Measurements from ENCODE around the gene SMIM32.

The SMIM32 gene

GRCh38 chr5:136207631-136208030 is 14.7 kb upstream of the SMIM32 start:
- DNase-seq (ENCODE audit: low read depth in 2 of 2), result no peak

- no peak for DNase-seq (ENCODE audit: low read depth in 2 of 2)
Observed at GRCh38 chr5:136206361-136206760, 13.4 kb upstream of the SMIM32 start.

GRCh38 chr5:136205941-136206340 is 13.0 kb upstream of the SMIM32 start:
- no peak for DNase-seq (ENCODE audit: low read depth in 2 of 2)

GRCh38 chr5:136205061-136205702 is 12.2 kb upstream of the SMIM32 start:
- DNase-seq (ENCODE audit: low read depth in 2 of 2), result no peak

GRCh38 chr5:136203303-136203922 is 10.5 kb upstream of the SMIM32 start:
- DNase-seq (ENCODE audit: low read depth in 2 of 2), result no peak

- no peak for DNase-seq (ENCODE audit: low read depth in 2 of 2)
Observed at GRCh38 chr5:136202469-136203205, 9.7 kb upstream of the SMIM32 start.

- no peak for DNase-seq (ENCODE audit: low read depth in 2 of 2)
Observed at GRCh38 chr5:136201870-136202269, 8.9 kb upstream of the SMIM32 start.

GRCh38 chr5:136200761-136201160 is 7.8 kb upstream of the SMIM32 start:
- no peak for DNase-seq (ENCODE audit: low read depth in 2 of 2)

- no peak for DNase-seq (ENCODE audit: low read depth in 2 of 2)
Observed at GRCh38 chr5:136200130-136200529, 7.2 kb upstream of the SMIM32 start.

GRCh38 chr5:136199408-136199807 is 6.4 kb upstream of the SMIM32 start:
- DNase-seq (ENCODE audit: low read depth in 2 of 2), result no peak

- DNase-seq (ENCODE audit: low read depth in 2 of 2), result no peak
Observed at GRCh38 chr5:136198453-136198852, 5.5 kb upstream of the SMIM32 start.

GRCh38 chr5:136197462-136198142 is 4.6 kb upstream of the SMIM32 start:
- no peak for DNase-seq (ENCODE audit: low read depth in 2 of 2)

GRCh38 chr5:136195971-136196820 is 3.2 kb upstream of the SMIM32 start:
- DNase-seq (ENCODE audit: low read depth in 2 of 2), result no peak

- no peak for DNase-seq (ENCODE audit: low read depth in 2 of 2)
Observed at GRCh38 chr5:136194576-136194975, 1.6 kb upstream of the SMIM32 start.

- DNase-seq (ENCODE audit: low read depth in 2 of 2), result no peak
Observed at GRCh38 chr5:136193322-136193935, 467 bp upstream of the SMIM32 start.

- DNase-seq (ENCODE audit: low read depth in 2 of 2), result no peak
Observed at GRCh38 chr5:136192015-136192525, 892 bp downstream of the SMIM32 start.

GRCh38 chr5:136191304-136192014 is 1.5 kb downstream of the SMIM32 start:
- DNase-seq (ENCODE audit: low read depth in 2 of 2), result no peak

- DNase-seq (ENCODE audit: low read depth in 2 of 2), result no peak
Observed at GRCh38 chr5:136190904-136191303, 2.1 kb downstream of the SMIM32 start.

GRCh38 chr5:136190091-136190720 is 2.8 kb downstream of the SMIM32 start:
- no peak for DNase-seq (ENCODE audit: low read depth in 2 of 2)

- no peak for DNase-seq (ENCODE audit: low read depth in 2 of 2)
Observed at GRCh38 chr5:136188859-136189258, 4.1 kb downstream of the SMIM32 start.
